ENCODE measurements around the gene PLPP3. TPM values are rescaled to one million over a fixed set of nuclear protein-coding genes. Genes with fewer than 3 reads are reported as not detected.

Gene PLPP3
- polyA plus RNA-seq, 10 donors = 112 to 147 (median 133) TPM

- peak in 2 of 3 donors; percentile 55 to 84 for DNase-seq
Measured at GRCh38 chr1:56578138-56578962, 1.0 kb downstream of the PLPP3 start.

GRCh38 chr1:56577406-56578137 is 1.8 kb downstream of the PLPP3 start:
- DNase-seq = peak; percentile 54 to 90 (median 69)

- DNase-seq = peak; percentile 52 to 83 (median 56)
Measured at GRCh38 chr1:56576880-56577405, 2.4 kb downstream of the PLPP3 start.

GRCh38 chr1:56575865-56576264 is 3.5 kb downstream of the PLPP3 start:
- peak in 1 of 3 donors; percentile 45 for DNase-seq

GRCh38 chr1:56574794-56575193 is 4.6 kb downstream of the PLPP3 start:
- DNase-seq = peak in 1 of 3 donors; percentile 40

GRCh38 chr1:56573311-56573710 is 6.1 kb downstream of the PLPP3 start:
- peak in 1 of 3 donors; percentile 46 for DNase-seq

- DNase-seq = peak in 1 of 3 donors; percentile 35
Measured at GRCh38 chr1:56572334-56573050, 6.9 kb downstream of the PLPP3 start.

- no peak for DNase-seq
Measured at GRCh38 chr1:56571448-56571847, 7.9 kb downstream of the PLPP3 start.

GRCh38 chr1:56570924-56571372 is 8.4 kb downstream of the PLPP3 start:
- DNase-seq = no peak

- no peak for DNase-seq
Measured at GRCh38 chr1:56569661-56570060, 9.7 kb downstream of the PLPP3 start.

GRCh38 chr1:56566994-56567393 is 12.4 kb downstream of the PLPP3 start:
- no peak for DNase-seq

- no peak for DNase-seq
Measured at GRCh38 chr1:56566061-56566744, 13.2 kb downstream of the PLPP3 start.

- no peak for DNase-seq
Measured at GRCh38 chr1:56564615-56565014, 14.7 kb downstream of the PLPP3 start.

GRCh38 chr1:56563568-56563967 is 15.8 kb downstream of the PLPP3 start:
- no peak for DNase-seq

GRCh38 chr1:56562891-56563452 is 16.4 kb downstream of the PLPP3 start:
- DNase-seq = no peak

- no peak for DNase-seq
Measured at GRCh38 chr1:56561227-56562019, 17.9 kb downstream of the PLPP3 start.

GRCh38 chr1:56557746-56558145 is 21.6 kb downstream of the PLPP3 start:
- DNase-seq = no peak

GRCh38 chr1:56555448-56555847 is 23.9 kb downstream of the PLPP3 start:
- no peak for DNase-seq

- DNase-seq = no peak
Measured at GRCh38 chr1:56553046-56553445, 26.3 kb downstream of the PLPP3 start.

GRCh38 chr1:56552349-56552748 is 27.0 kb downstream of the PLPP3 start:
- DNase-seq = no peak
